HepG2 (cell line): Measurements from ENCODE around the gene PTPA. TPM values are rescaled to one million over a fixed set of nuclear protein-coding genes. Genes with fewer than 3 reads are reported as not detected.
A peak's percentile ranks its signal among the peaks of the same experiment; 100 is the strongest.

Source experiments
- ASH2L ChIP-seq: fragments of 300-600, 200-600 bp; sonication (generic); IDR thresholded peaks from 2 replicates; pipeline ENCODE4 v1.7.0; 2017; ENCODE audit warnings: low read depth, mild to moderate bottlenecking, moderate library complexity, mixed read lengths, low read length; ENCODE audit not compliant: insufficient read length
- ATF7 ChIP-seq, 2 experiments: fragments of 450-650 bp in 1 of 2; sonication (generic) in 1 of 2; formaldehyde crosslinking in 1 of 2; IDR thresholded peaks; 2 replicates each; pipeline versions ENCODE4 v1.4.0 to v1.6.1; 2016 to 2020; ENCODE audit warnings: antibody characterized with exemption in 1 of 2, mild to moderate bottlenecking in 1 of 2, missing genetic modification reagents in 1 of 2
- CENPT ChIP-seq: sonication (generic); formaldehyde crosslinking; IDR thresholded peaks from 2 replicates; pipeline ENCODE4 v1.8.0; 2022; ENCODE audit warnings: low read depth, mild to moderate bottlenecking, moderate library complexity, missing genetic modification reagents
- CENPX ChIP-seq: sonication (generic); formaldehyde crosslinking; IDR thresholded peaks from 2 replicates; pipeline ENCODE4 v1.9.0; 2021; ENCODE audit warnings: mild to moderate bottlenecking, missing genetic modification reagents, moderate library complexity
- DNMT1 ChIP-seq: sonication (generic); formaldehyde crosslinking; IDR thresholded peaks from 2 replicates; pipeline ENCODE4 v1.5.1; 2020; ENCODE audit warnings: mild to moderate bottlenecking, missing genetic modification reagents
- FOXK1 ChIP-seq: sonication (generic); formaldehyde crosslinking; IDR thresholded peaks from 2 replicates; pipeline ENCODE4 v1.4.0; 2020; ENCODE audit warnings: low read depth, missing genetic modification reagents, borderline replicate concordance
- FOXO1 ChIP-seq: sonication (generic); formaldehyde crosslinking; IDR thresholded peaks from 2 replicates; pipeline ENCODE4 v1.4.0; 2020; ENCODE audit warnings: missing genetic modification reagents
- HDAC1 ChIP-seq: sonication (generic); formaldehyde crosslinking; IDR thresholded peaks from 2 replicates; pipeline ENCODE4 v1.5.1; 2020; ENCODE audit warnings: mild to moderate bottlenecking, missing genetic modification reagents
- NRL ChIP-seq: sonication (generic); formaldehyde crosslinking; IDR thresholded peaks from 2 replicates; pipeline ENCODE4 v1.5.0; 2020; ENCODE audit warnings: missing genetic modification reagents, mild to moderate bottlenecking, moderate library complexity, borderline replicate concordance
- PATZ1 ChIP-seq: sonication (generic); formaldehyde crosslinking; IDR thresholded peaks from 2 replicates; pipeline ENCODE4 v1.4.0; 2020; ENCODE audit warnings: missing genetic modification reagents
- SMAD9 ChIP-seq: sonication (generic); formaldehyde crosslinking; IDR thresholded peaks from 2 replicates; pipeline ENCODE4 v1.5.1; 2020; ENCODE audit warnings: mild to moderate bottlenecking, missing genetic modification reagents
- U2AF2 ChIP-seq: fragments of 200-400 bp; formaldehyde crosslinking; IDR thresholded peaks from 2 replicates; pipeline ENCODE4 v1.6.1; 2017; ENCODE audit warnings: low read depth, mild to moderate bottlenecking, low read length
- YEATS4 ChIP-seq: sonication (generic); formaldehyde crosslinking; IDR thresholded peaks from 2 replicates; pipeline ENCODE4 v1.4.0; 2020; ENCODE audit warnings: missing genetic modification reagents, borderline replicate concordance
- ZFP91 ChIP-seq: sonication (generic); formaldehyde crosslinking; IDR thresholded peaks from 2 replicates; pipeline ENCODE4 v1.9.0; 2022; ENCODE audit warnings: missing genetic modification reagents, mild to moderate bottlenecking, borderline replicate concordance
- ZFX ChIP-seq: sonication (generic); formaldehyde crosslinking; IDR thresholded peaks from 2 replicates; pipeline ENCODE4 v1.4.0; 2020; ENCODE audit warnings: mild to moderate bottlenecking, low read depth, missing genetic modification reagents, moderate library complexity
- ZKSCAN8 ChIP-seq: IDR thresholded peaks from 2 replicates; pipeline ENCODE4 v1.6.1; 2016; ENCODE audit warnings: borderline replicate concordance, missing genetic modification reagents, missing compliant biosample characterization
- ZNF205 ChIP-seq: IDR thresholded peaks from 2 replicates; pipeline ENCODE4 v1.6.1; 2018; ENCODE audit warnings: missing biosample characterization, missing genetic modification reagents
- ZNF260 ChIP-seq: sonication (generic); formaldehyde crosslinking; IDR thresholded peaks from 2 replicates; pipeline ENCODE4 v1.4.0; 2020; ENCODE audit warnings: missing genetic modification reagents, low read depth, mild to moderate bottlenecking, borderline replicate concordance
- ZNF354B ChIP-seq: sonication (generic); formaldehyde crosslinking; IDR thresholded peaks from 2 replicates; pipeline ENCODE4 v1.8.0; 2022; ENCODE audit warnings: mild to moderate bottlenecking, missing genetic modification reagents
- ZNF513 ChIP-seq: sonication (generic); formaldehyde crosslinking; conservative IDR thresholded peaks from 2 replicates; pipeline ENCODE4 v1.5.0; 2020; ENCODE audit warnings: missing genetic modification reagents
- ZNF549 ChIP-seq: sonication (generic); formaldehyde crosslinking; IDR thresholded peaks from 2 replicates; pipeline ENCODE4 v1.5.0; 2020; ENCODE audit warnings: missing genetic modification reagents
- ZNF564 ChIP-seq: sonication (generic); formaldehyde crosslinking; IDR thresholded peaks from 2 replicates; pipeline ENCODE4 v1.8.1; 2023; ENCODE audit warnings: mild to moderate bottlenecking, missing genetic modification reagents
- ZNF672 ChIP-seq: sonication (generic); formaldehyde crosslinking; IDR thresholded peaks from 2 replicates; pipeline ENCODE4 v1.8.1; 2022; ENCODE audit warnings: missing genetic modification reagents
- ZNF776 ChIP-seq: sonication (generic); formaldehyde crosslinking; IDR thresholded peaks from 2 replicates; pipeline ENCODE4 v1.4.0; 2020; ENCODE audit warnings: mild to moderate bottlenecking, missing genetic modification reagents
- polyA plus RNA-seq, 8 experiments: library from polyadenylated mRNA; depleted of rRNA in 3 of 8; stranded (reverse) in 7 of 8; unstranded in 1 of 8; fragments of >200 nt; fragmentation: Illumina TruSeq in 4 of 8; extraction: Trizol in 4 of 8; gene quantifications; 2 replicates each; pipeline versions ENCODE4 v1.2.1 to v1.2.3, GENCODE V29; 2011 to 2016; ENCODE audit warnings: low read depth in 4 of 8, missing spikeins in 1 of 8, mixed read lengths in 1 of 8; ENCODE audit not compliant: insufficient read depth in 1 of 8
- total RNA-seq, 5 experiments: library from RNA; depleted of rRNA; stranded (reverse); fragments of >200 nt; fragmentation: Illumina TruSeq; extraction: Trizol; gene quantifications; 2 replicates each; pipeline ENCODE4 v1.2.3, GENCODE V29; 2016; ENCODE audit warnings: low read depth in 1 of 5

PTPA gene
- total and polyA plus RNA-seq, 2 of the 13 experiments (the other 11 are each of a cell fraction or from before 2014, with no cell fraction given), result 79.3 to 105 TPM

GRCh38 chr9:129109952-129110739 is 1.1 kb upstream of the PTPA start (continued):
- TF ChIP-seq ASH2L (peak; percentile 41), NRL (CRISPR knock-in tag) (peak; percentile 55), FOXO1 (CRISPR knock-in tag) (0 out of 2 replicates have a peak, but pooled peaks have one; percentile 42), YEATS4 (CRISPR knock-in tag) (peak; percentile 59), HDAC1 (CRISPR knock-in tag) (peak; percentile 88), CENPX (no peak), ZFP91 (no peak; the same call in 1 of the 2 replicates), ZNF513 (CRISPR knock-in tag) (no peak), CENPT (CRISPR knock-in tag) (no peak), ZNF549 (CRISPR knock-in tag) (no peak), ZNF776 (CRISPR knock-in tag) (peak; percentile 82), ATF7 (IDR thresholded peaks at IDR 0.05) (no peak), ATF7 (CRISPR knock-in tag; IDR thresholded peaks at IDR 0.05) (no peak), ZNF564 (no peak), ZNF354B (CRISPR knock-in tag) (no peak), ZNF260 (no peak), U2AF2 (no peak), FOXK1 (CRISPR knock-in tag) (no peak), ZFX (CRISPR knock-in tag) (peak; percentile 93), ZKSCAN8 (CRISPR knock-in tag) (no peak), ZNF205 (CRISPR knock-in tag) (peak; percentile 64), SMAD9 (no peak), DNMT1 (CRISPR knock-in tag) (no peak), ZNF672 (CRISPR knock-in tag) (no peak), PATZ1 (CRISPR knock-in tag) (no peak; the same call in 1 of the 2 replicates)
